HepG2 (cell line): Measurements from ENCODE around the gene ZMYND8. TPM values are rescaled to one million over a fixed set of nuclear protein-coding genes. Genes with fewer than 3 reads are reported as not detected.

Experiments
- ATRX ChIP-seq: sonication (generic); formaldehyde crosslinking; IDR thresholded peaks from 2 replicates; pipeline ENCODE4 v1.4.0; 2020; ENCODE audit warnings: missing genetic modification reagents, borderline replicate concordance
- CREB1 ChIP-seq, 2 experiments: fragments of 450-650 bp in 1 of 2; IDR thresholded peaks; 2 replicates each; pipeline ENCODE4 v1.6.1; 2016 to 2017; ENCODE audit warnings: control low read depth in 1 of 2, mild to moderate bottlenecking in 1 of 2, missing compliant biosample characterization in 1 of 2, missing genetic modification characterization in 1 of 2
- GABPA ChIP-seq, 2 experiments: IDR thresholded peaks; 2 replicates each; pipeline ENCODE4 v1.6.1; 2011 to 2016; ENCODE audit warnings: low read depth in 2 of 2, low read length in 1 of 2, missing biosample characterization in 1 of 2, missing genetic modification characterization in 1 of 2
- HDAC6 ChIP-seq: fragments of 200-600 bp; sonication (generic); IDR thresholded peaks from 2 replicates; pipeline ENCODE4 v1.7.0; 2017; ENCODE audit warnings: mild to moderate bottlenecking, antibody characterized with exemption, low read length, low read depth
- HIVEP1 ChIP-seq: sonication (generic); formaldehyde crosslinking; IDR thresholded peaks from 2 replicates; pipeline ENCODE4 v1.4.0; 2020; ENCODE audit warnings: mild to moderate bottlenecking, missing genetic modification reagents
- KDM5B ChIP-seq: sonication (generic); formaldehyde crosslinking; IDR thresholded peaks from 2 replicates; pipeline ENCODE4 v1.4.0; 2020; ENCODE audit warnings: missing genetic modification reagents, mild to moderate bottlenecking, borderline replicate concordance
- LBX2 ChIP-seq: sonication (generic); formaldehyde crosslinking; IDR thresholded peaks from 2 replicates; pipeline ENCODE4 v1.5.0; 2020; ENCODE audit warnings: missing genetic modification reagents, mild to moderate bottlenecking, borderline replicate concordance
- NAIF1 ChIP-seq: sonication (generic); formaldehyde crosslinking; IDR thresholded peaks from 2 replicates; pipeline ENCODE4 v1.5.0; 2020; ENCODE audit warnings: mild to moderate bottlenecking, missing genetic modification reagents, borderline replicate concordance
- NPAS2 ChIP-seq: sonication (generic); formaldehyde crosslinking; IDR thresholded peaks from 2 replicates; pipeline ENCODE4 v1.8.0; 2022; ENCODE audit warnings: mild to moderate bottlenecking, missing genetic modification reagents, borderline replicate concordance
- RNF219 ChIP-seq: sonication (generic); formaldehyde crosslinking; IDR thresholded peaks from 2 replicates; pipeline ENCODE4 v1.5.0; 2020; ENCODE audit warnings: mild to moderate bottlenecking, missing genetic modification reagents
- SOX5 ChIP-seq: IDR thresholded peaks from 2 replicates; pipeline ENCODE4 v1.6.1; 2016; ENCODE audit warnings: borderline replicate concordance
- SUZ12 ChIP-seq: fragments of 150-350 bp; IDR thresholded peaks from 2 replicates; pipeline ENCODE4 v1.6.1; 2014; ENCODE audit warnings: low read depth, low read length
- TCF7 ChIP-seq: sonication (generic); IDR thresholded peaks from 2 replicates; pipeline ENCODE4 v1.6.1; 2016; ENCODE audit warnings: antibody characterized with exemption, low read depth
- TOE1 ChIP-seq: sonication (generic); formaldehyde crosslinking; IDR thresholded peaks from 2 replicates; pipeline ENCODE4 v1.4.0; 2020; ENCODE audit warnings: mild to moderate bottlenecking, missing genetic modification reagents
- ZKSCAN1 ChIP-seq: fragments of 150-350 bp; IDR thresholded peaks from 2 replicates; pipeline ENCODE4 v1.6.1; 2014; ENCODE audit warnings: low read length
- ZNF331 ChIP-seq: sonication (generic); formaldehyde crosslinking; IDR thresholded peaks from 2 replicates; pipeline ENCODE4 v1.4.0; 2020; ENCODE audit warnings: missing genetic modification reagents
- ZNF432 ChIP-seq: sonication (generic); formaldehyde crosslinking; IDR thresholded peaks from 2 replicates; pipeline ENCODE4 v1.5.0; 2020; ENCODE audit warnings: missing genetic modification reagents, mild to moderate bottlenecking, borderline replicate concordance
- ZNF570 ChIP-seq: sonication (generic); formaldehyde crosslinking; IDR thresholded peaks from 2 replicates; pipeline ENCODE4 v1.4.0; 2020; ENCODE audit warnings: mild to moderate bottlenecking, missing genetic modification reagents, borderline replicate concordance
- ZNF660 ChIP-seq: sonication (generic); formaldehyde crosslinking; IDR thresholded peaks from 2 replicates; pipeline ENCODE4 v1.5.1; 2020; ENCODE audit warnings: mild to moderate bottlenecking, low read depth, missing genetic modification reagents, borderline replicate concordance
- ZNF781 ChIP-seq: sonication (generic); formaldehyde crosslinking; IDR thresholded peaks from 2 replicates; pipeline ENCODE4 v1.5.1; 2020; ENCODE audit warnings: borderline replicate concordance, mild to moderate bottlenecking, missing genetic modification reagents; ENCODE audit errors: not compliant biosample characterization
- ZNF83 ChIP-seq: sonication (generic); formaldehyde crosslinking; IDR thresholded peaks from 2 replicates; pipeline ENCODE4 v1.4.0; 2020; ENCODE audit warnings: missing genetic modification reagents, mild to moderate bottlenecking, borderline replicate concordance
- polyA plus RNA-seq, 8 experiments: library from polyadenylated mRNA; depleted of rRNA in 3 of 8; stranded (reverse) in 7 of 8; unstranded in 1 of 8; fragments of >200 nt; fragmentation: Illumina TruSeq in 4 of 8; extraction: Trizol in 4 of 8; gene quantifications; 2 replicates each; pipeline versions ENCODE4 v1.2.1 to v1.2.3, GENCODE V29; 2011 to 2016; ENCODE audit warnings: low read depth in 4 of 8, missing spikeins in 1 of 8, mixed read lengths in 1 of 8; ENCODE audit not compliant: insufficient read depth in 1 of 8
- total RNA-seq, 5 experiments: library from RNA; depleted of rRNA; stranded (reverse); fragments of >200 nt; fragmentation: Illumina TruSeq; extraction: Trizol; gene quantifications; 2 replicates each; pipeline ENCODE4 v1.2.3, GENCODE V29; 2016; ENCODE audit warnings: low read depth in 1 of 5
- TF ChIP-seq, protein P1 (sequence below): sonication (generic); formaldehyde crosslinking; IDR thresholded peaks from 2 replicates; pipeline ENCODE4 v1.5.0; 2020; ENCODE audit warnings: missing genetic modification reagents
- TF ChIP-seq, protein P2 (sequence below): sonication (generic); formaldehyde crosslinking; IDR thresholded peaks from 2 replicates; pipeline ENCODE4 v1.5.0; 2020; ENCODE audit warnings: mild to moderate bottlenecking, missing genetic modification reagents

ZMYND8 gene
- total and polyA plus RNA-seq, 2 of the 13 experiments (the other 11 are each of a cell fraction or from before 2014, with no cell fraction given): 53.9 to 84.7 TPM

- no peak for TF ChIP-seq ATRX (CRISPR knock-in tag)
- no peak for TF ChIP-seq GABPA (IDR thresholded peaks at IDR 0.05; ENCODE audit: low read depth, low read length)
- TF ChIP-seq GABPA (CRISPR knock-in tag; IDR thresholded peaks at IDR 0.05; ENCODE audit: low read depth): peak; percentile 73
- no peak for TF ChIP-seq TCF7
- TF ChIP-seq NPAS2: no peak
- no peak for TF ChIP-seq ZNF432 (CRISPR knock-in tag)
- no peak for TF ChIP-seq TOE1 (CRISPR knock-in tag)
- no peak for TF ChIP-seq ZNF660 (CRISPR knock-in tag)
- TF ChIP-seq SOX5 (CRISPR knock-in tag): no peak
- no peak for TF ChIP-seq RNF219 (CRISPR knock-in tag)
- no peak for TF ChIP-seq ZNF781 (CRISPR knock-in tag)
- TF ChIP-seq CREB1 (IDR thresholded peaks at IDR 0.05): no peak
- TF ChIP-seq CREB1 (CRISPR knock-in tag; IDR thresholded peaks at IDR 0.05): no peak
- TF ChIP-seq, protein P1, sequence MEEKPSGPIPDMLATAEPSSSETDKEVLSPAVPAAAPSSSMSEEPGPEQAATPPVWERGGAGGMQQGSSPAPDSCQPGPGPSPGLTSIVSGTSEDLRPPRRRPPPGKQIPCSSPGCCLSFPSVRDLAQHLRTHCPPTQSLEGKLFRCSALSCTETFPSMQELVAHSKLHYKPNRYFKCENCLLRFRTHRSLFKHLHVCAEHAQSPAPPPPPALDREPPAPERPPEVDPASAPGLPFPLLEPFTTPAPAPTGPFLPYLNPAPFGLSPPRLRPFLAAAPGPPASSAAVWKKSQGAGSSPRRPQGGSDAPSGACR: no peak; the same call in 1 of the 2 replicates
- TF ChIP-seq ZNF331 (CRISPR knock-in tag): no peak
- TF ChIP-seq, protein P2, sequence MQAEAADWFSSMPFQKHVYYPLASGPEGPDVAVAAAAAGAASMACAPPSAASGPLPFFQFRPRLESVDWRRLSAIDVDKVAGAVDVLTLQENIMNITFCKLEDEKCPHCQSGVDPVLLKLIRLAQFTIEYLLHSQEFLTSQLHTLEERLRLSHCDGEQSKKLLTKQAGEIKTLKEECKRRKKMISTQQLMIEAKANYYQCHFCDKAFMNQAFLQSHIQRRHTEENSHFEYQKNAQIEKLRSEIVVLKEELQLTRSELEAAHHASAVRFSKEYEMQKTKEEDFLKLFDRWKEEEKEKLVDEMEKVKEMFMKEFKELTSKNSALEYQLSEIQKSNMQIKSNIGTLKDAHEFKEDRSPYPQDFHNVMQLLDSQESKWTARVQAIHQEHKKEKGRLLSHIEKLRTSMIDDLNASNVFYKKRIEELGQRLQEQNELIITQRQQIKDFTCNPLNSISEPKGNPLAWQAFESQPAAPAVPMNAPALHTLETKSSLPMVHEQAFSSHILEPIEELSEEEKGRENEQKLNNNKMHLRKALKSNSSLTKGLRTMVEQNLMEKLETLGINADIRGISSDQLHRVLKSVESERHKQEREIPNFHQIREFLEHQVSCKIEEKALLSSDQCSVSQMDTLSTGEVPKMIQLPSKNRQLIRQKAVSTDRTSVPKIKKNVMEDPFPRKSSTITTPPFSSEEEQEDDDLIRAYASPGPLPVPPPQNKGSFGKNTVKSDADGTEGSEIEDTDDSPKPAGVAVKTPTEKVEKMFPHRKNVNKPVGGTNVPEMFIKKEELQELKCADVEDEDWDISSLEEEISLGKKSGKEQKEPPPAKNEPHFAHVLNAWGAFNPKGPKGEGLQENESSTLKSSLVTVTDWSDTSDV (CRISPR knock-in tag): 0 out of 2 replicates have a peak, but pooled peaks have one; percentile 29
- no peak for TF ChIP-seq HDAC6
- 0 out of 2 replicates have a peak, but pooled peaks have one; percentile 21 for TF ChIP-seq HIVEP1 (CRISPR knock-in tag)
- TF ChIP-seq ZNF83 (CRISPR knock-in tag): 0 out of 2 replicates have a peak, but pooled peaks have one; percentile 37
- TF ChIP-seq ZKSCAN1: no peak
- TF ChIP-seq SUZ12: no peak
- TF ChIP-seq NAIF1 (CRISPR knock-in tag): no peak
- TF ChIP-seq LBX2: no peak
- no peak for TF ChIP-seq ZNF570 (CRISPR knock-in tag)
- TF ChIP-seq KDM5B (CRISPR knock-in tag): no peak
These were observed 39.2 kb downstream of the ZMYND8 start (continued) for GRCh38 chr20:47317127-47317895.
